GM10266 (cell line): ENCODE results near the gene BAAT.
"Not testable (repeated sequence)": the region's sequence is repeated elsewhere in the genome, so short reads cannot be mapped to it uniquely, and the experiment has no call there.

ENCODE experiments used
- DNase-seq: peaks from one replicate; pipeline ENCODE4 v3.0.0; 2012; ENCODE audit errors: extremely low spot score
- CTCF ChIP-seq: IDR thresholded peaks from 2 replicates; pipeline ENCODE4 v1.5.1; 2012; ENCODE audit warnings: mild to moderate bottlenecking, low read depth; ENCODE audit not compliant: control insufficient read depth, insufficient read depth; ENCODE audit errors: missing control alignments

BAAT gene

GRCh38 chr9:101333926-101334702 lies 50.7 kb downstream of the BAAT start:
- no peak for TF ChIP-seq CTCF
- no peak for DNase-seq

GRCh38 chr9:101333490-101333889 lies 51.3 kb downstream of the BAAT start:
- no peak for TF ChIP-seq CTCF
- DNase-seq: no peak

- no peak for DNase-seq
- no peak for TF ChIP-seq CTCF
Observed at GRCh38 chr9:101332362-101332761, 52.4 kb downstream of the BAAT start.

GRCh38 chr9:101327422-101327909 lies 57.3 kb downstream of the BAAT start:
- DNase-seq: not testable (repeated sequence)

- TF ChIP-seq CTCF: no peak
- no peak for DNase-seq
Observed at GRCh38 chr9:101326501-101326900, 58.3 kb downstream of the BAAT start.

- DNase-seq: no peak
- no peak for TF ChIP-seq CTCF
Observed at GRCh38 chr9:101326035-101326434, 58.8 kb downstream of the BAAT start.

GRCh38 chr9:101325053-101325452 lies 59.8 kb downstream of the BAAT start:
- DNase-seq: no peak
- TF ChIP-seq CTCF: no peak

GRCh38 chr9:101324245-101324804 lies 60.5 kb downstream of the BAAT start:
- no peak for DNase-seq
- TF ChIP-seq CTCF: no peak
